HEK293 (cell line): ENCODE data around the gene CRTC3.

Source experiments
- CTCF ChIA-PET: fragments of 350-600 bp; formaldehyde crosslinking; extraction: SDS; loops from one replicate; lab custom pipeline; 2021; ENCODE audit warnings: antibody characterized with exemption; lab: Yijun Ruan, JAX
- POLR2A ChIA-PET: fragments of 300-600 bp; formaldehyde crosslinking; extraction: SDS; loops from one replicate; lab custom pipeline; 2020; ENCODE audit warnings: antibody characterized with exemption, inconsistent platforms; lab: Yijun Ruan, JAX
- H3K27ac ChIP-seq: fragments of 200-500 bp; sonication (Bioruptor generic); 2 replicates; pipeline ENCODE4 v1.5.1; 2014; ENCODE audit warnings: low read depth, low read length, control low read depth, inconsistent platforms; ENCODE audit errors: extremely low read depth
- H3K36me3 ChIP-seq, 2 experiments: fragments of 200-500 bp in 1 of 2; sonication (Bioruptor generic) in 1 of 2; 1 replicate in 1 of 2; 2 replicates in 1 of 2; pipeline ENCODE4 v1.5.1; 2014 to 2017; ENCODE audit warnings: inconsistent platforms in 2 of 2, low read length in 2 of 2; ENCODE audit not compliant: control insufficient read depth in 2 of 2, insufficient read depth in 1 of 2
- H3K4me1 ChIP-seq: fragments of 200-500 bp; sonication (Bioruptor generic); 2 replicates; pipeline ENCODE4 v1.5.1; 2014; ENCODE audit warnings: mild to moderate bottlenecking, low read length, inconsistent platforms; ENCODE audit not compliant: control insufficient read depth, insufficient read depth
- H3K4me3 ChIP-seq: 2 replicates; pipeline ENCODE4 v1.5.1; 2011; ENCODE audit warnings: low read depth, mild to moderate bottlenecking, control low read depth, low read length, moderate library complexity
- H3K9me3 ChIP-seq: fragments of 200-500 bp; sonication (Bioruptor generic); 2 replicates; pipeline ENCODE4 v1.5.1; 2014; ENCODE audit warnings: low read depth, low read length, inconsistent platforms; ENCODE audit not compliant: control insufficient read depth, insufficient read depth
- HOXC10 ChIP-seq: sonication (generic); formaldehyde crosslinking; IDR thresholded peaks from 2 replicates; pipeline ENCODE4 v1.8.1; 2023; ENCODE audit warnings: mild to moderate bottlenecking, missing genetic modification reagents
- IKZF3 ChIP-seq: fragments of 450-650 bp; IDR thresholded peaks from 2 replicates; pipeline ENCODE4 v1.5.0; 2018; ENCODE audit warnings: missing biosample characterization, mild to moderate bottlenecking, missing genetic modification characterization, moderate library complexity
- KLF10 ChIP-seq: fragments of 450-650 bp; IDR thresholded peaks from 2 replicates; pipeline ENCODE4 v1.5.1; 2018; ENCODE audit warnings: missing biosample characterization, mild to moderate bottlenecking, missing genetic modification characterization
- MYNN ChIP-seq: fragments of 450-650 bp; formaldehyde crosslinking; IDR thresholded peaks from 2 replicates; pipeline ENCODE4 v1.5.1; 2016; ENCODE audit warnings: missing biosample characterization, missing genetic modification characterization, borderline replicate concordance
- OSR2 ChIP-seq: fragments of 450-650 bp; formaldehyde crosslinking; IDR thresholded peaks from 2 replicates; pipeline ENCODE4 v1.5.1; 2016; ENCODE audit warnings: missing biosample characterization, missing genetic modification characterization
- ZNF10 ChIP-seq: fragments of 450-650 bp; formaldehyde crosslinking; IDR thresholded peaks from 2 replicates; pipeline ENCODE4 v1.5.1; 2017; ENCODE audit warnings: missing biosample characterization, missing genetic modification characterization
- ZNF24 ChIP-seq: fragments of 450-650 bp; formaldehyde crosslinking; IDR thresholded peaks from 2 replicates; pipeline ENCODE4 v1.5.1; 2016; ENCODE audit warnings: missing biosample characterization, missing genetic modification characterization
- ZNF341 ChIP-seq: fragments of 450-650 bp; formaldehyde crosslinking; IDR thresholded peaks from 2 replicates; pipeline ENCODE4; 2016; ENCODE audit warnings: low read depth, missing biosample characterization, missing genetic modification characterization
- ZNF510 ChIP-seq: fragments of 450-650 bp; formaldehyde crosslinking; IDR thresholded peaks from 2 replicates; pipeline ENCODE4 v1.5.1; 2018; ENCODE audit warnings: mild to moderate bottlenecking, missing genetic modification characterization, missing biosample characterization; ENCODE audit not compliant: insufficient replicate concordance
- ZNF571 ChIP-seq: fragments of 450-650 bp; formaldehyde crosslinking; IDR thresholded peaks from 2 replicates; pipeline ENCODE4 v1.5.0; 2017; ENCODE audit warnings: missing biosample characterization, missing genetic modification characterization
- ZNF792 ChIP-seq: fragments of 450-650 bp; formaldehyde crosslinking; IDR thresholded peaks from 2 replicates; pipeline ENCODE4 v1.5.1; 2016; ENCODE audit warnings: missing biosample characterization, missing genetic modification characterization
- TF ChIP-seq, protein P1 (sequence below): fragments of 450-650 bp; formaldehyde crosslinking; IDR thresholded peaks from 2 replicates; pipeline ENCODE4 v1.5.1; 2017; ENCODE audit warnings: missing biosample characterization, missing genetic modification characterization
- TF ChIP-seq, protein P2 (sequence below): fragments of 450-650 bp; formaldehyde crosslinking; optimal IDR thresholded peaks from 2 replicates; pipeline ENCODE3; 2016; ENCODE audit warnings: missing biosample characterization, mild to moderate bottlenecking, missing genetic modification characterization
- TF ChIP-seq, protein P3 (sequence below): fragments of 450-650 bp; formaldehyde crosslinking; IDR thresholded peaks from 2 replicates; pipeline ENCODE4 v1.5.1; 2016; ENCODE audit warnings: missing biosample characterization, missing genetic modification characterization
- TF ChIP-seq, protein P4 (sequence below): fragments of 450-650 bp; formaldehyde crosslinking; IDR thresholded peaks from 2 replicates; pipeline ENCODE4 v1.5.1; 2017; ENCODE audit warnings: missing biosample characterization, missing genetic modification characterization
- TF ChIP-seq, protein P5 (sequence below): fragments of 450-650 bp; formaldehyde crosslinking; IDR thresholded peaks from 2 replicates; pipeline ENCODE4 v1.5.1; 2016; ENCODE audit warnings: missing biosample characterization, missing genetic modification characterization
- TF ChIP-seq, protein P6 (sequence below): IDR thresholded peaks from 2 replicates; pipeline ENCODE4 v1.6.1; 2011; ENCODE audit warnings: mild to moderate bottlenecking, low read depth, low read length, borderline replicate concordance

CRTC3 gene

DNA sequence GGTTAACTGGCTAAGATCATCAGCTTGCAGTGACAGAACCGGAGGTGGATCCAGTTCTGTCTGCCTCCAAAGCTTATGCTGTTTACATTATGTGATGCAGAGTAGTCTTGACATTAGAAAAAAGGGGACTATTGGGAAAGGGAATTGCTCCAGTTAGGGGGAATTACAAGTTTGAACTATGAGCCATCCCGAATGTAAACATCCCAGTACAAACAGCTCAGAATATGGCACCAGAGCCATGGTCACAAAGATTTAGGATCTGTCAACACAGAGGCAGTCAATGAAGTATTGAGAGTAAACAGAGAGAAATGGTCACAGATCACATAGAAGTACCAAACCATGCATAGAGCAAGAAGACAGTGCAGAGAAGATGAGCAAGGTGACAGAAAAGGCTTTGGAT, 39.8 kb upstream of the CRTC3 start (continued):
- TF ChIP-seq, protein P1, sequence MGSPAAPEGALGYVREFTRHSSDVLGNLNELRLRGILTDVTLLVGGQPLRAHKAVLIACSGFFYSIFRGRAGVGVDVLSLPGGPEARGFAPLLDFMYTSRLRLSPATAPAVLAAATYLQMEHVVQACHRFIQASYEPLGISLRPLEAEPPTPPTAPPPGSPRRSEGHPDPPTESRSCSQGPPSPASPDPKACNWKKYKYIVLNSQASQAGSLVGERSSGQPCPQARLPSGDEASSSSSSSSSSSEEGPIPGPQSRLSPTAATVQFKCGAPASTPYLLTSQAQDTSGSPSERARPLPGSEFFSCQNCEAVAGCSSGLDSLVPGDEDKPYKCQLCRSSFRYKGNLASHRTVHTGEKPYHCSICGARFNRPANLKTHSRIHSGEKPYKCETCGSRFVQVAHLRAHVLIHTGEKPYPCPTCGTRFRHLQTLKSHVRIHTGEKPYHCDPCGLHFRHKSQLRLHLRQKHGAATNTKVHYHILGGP (tag by site-specific recombination), result no peak

DNA sequence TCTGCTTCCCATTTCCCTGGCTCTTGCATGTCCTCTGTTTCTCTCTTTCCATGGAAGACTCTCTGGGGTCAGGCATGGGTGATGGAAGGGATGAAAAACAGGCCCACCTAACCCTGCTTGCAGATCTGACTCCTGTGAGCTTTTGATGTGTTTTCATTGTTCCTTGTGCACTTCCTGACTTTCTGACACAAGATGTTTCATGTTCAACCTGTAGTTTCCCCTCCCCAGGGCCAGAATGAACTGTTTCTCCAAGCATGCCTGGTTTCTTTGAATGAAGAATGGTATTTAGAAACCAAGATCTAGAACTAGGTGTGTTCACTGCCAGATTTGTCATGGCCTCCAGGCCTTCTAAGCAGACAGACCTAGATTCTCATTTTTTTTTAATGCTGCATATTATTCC, 36.1 kb upstream of the CRTC3 start:
- Histone ChIP-seq H3K4me1 (no peaks in the 10 kb centered on the region), H3K9me3 (no peaks in the 10 kb centered on the region), H3K4me3 (no peak overlapping the region), H3K36me3 (peaks cover 55 to 70% of the 10 kb centered on the region in 2 experiments), H3K27ac (no peak overlapping the region)
- ChIA-PET CTCF (interaction anchor here (0.6 to 1.6 kb wide), 3 partner anchors 69 to 393 kb away, joined by 3 read pairs; no protein-coding TSS in a partner anchor), POLR2A (no interaction called here)
- TF ChIP-seq, protein P2, sequence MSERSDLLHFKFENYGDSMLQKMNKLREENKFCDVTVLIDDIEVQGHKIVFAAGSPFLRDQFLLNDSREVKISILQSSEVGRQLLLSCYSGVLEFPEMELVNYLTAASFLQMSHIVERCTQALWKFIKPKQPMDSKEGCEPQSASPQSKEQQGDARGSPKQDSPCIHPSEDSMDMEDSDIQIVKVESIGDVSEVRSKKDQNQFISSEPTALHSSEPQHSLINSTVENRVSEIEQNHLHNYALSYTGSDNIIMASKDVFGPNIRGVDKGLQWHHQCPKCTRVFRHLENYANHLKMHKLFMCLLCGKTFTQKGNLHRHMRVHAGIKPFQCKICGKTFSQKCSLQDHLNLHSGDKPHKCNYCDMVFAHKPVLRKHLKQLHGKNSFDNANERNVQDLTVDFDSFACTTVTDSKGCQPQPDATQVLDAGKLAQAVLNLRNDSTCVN, result no peak
- TF ChIP-seq HOXC10 (CRISPR knock-in tag) (no peak), KLF10 (tag by site-specific recombination) (no peak), ZNF10 (tag by site-specific recombination) (no peak), ZNF341 (no peak), IKZF3 (tag by site-specific recombination) (no peak), MYNN (no peak), ZNF571 (tag by site-specific recombination) (no peak), ZNF24 (tag by site-specific recombination) (no peak), ZNF510 (tag by site-specific recombination) (no peak), ZNF792 (no peak), OSR2 (tag by site-specific recombination) (no peak)
- TF ChIP-seq, protein P3, sequence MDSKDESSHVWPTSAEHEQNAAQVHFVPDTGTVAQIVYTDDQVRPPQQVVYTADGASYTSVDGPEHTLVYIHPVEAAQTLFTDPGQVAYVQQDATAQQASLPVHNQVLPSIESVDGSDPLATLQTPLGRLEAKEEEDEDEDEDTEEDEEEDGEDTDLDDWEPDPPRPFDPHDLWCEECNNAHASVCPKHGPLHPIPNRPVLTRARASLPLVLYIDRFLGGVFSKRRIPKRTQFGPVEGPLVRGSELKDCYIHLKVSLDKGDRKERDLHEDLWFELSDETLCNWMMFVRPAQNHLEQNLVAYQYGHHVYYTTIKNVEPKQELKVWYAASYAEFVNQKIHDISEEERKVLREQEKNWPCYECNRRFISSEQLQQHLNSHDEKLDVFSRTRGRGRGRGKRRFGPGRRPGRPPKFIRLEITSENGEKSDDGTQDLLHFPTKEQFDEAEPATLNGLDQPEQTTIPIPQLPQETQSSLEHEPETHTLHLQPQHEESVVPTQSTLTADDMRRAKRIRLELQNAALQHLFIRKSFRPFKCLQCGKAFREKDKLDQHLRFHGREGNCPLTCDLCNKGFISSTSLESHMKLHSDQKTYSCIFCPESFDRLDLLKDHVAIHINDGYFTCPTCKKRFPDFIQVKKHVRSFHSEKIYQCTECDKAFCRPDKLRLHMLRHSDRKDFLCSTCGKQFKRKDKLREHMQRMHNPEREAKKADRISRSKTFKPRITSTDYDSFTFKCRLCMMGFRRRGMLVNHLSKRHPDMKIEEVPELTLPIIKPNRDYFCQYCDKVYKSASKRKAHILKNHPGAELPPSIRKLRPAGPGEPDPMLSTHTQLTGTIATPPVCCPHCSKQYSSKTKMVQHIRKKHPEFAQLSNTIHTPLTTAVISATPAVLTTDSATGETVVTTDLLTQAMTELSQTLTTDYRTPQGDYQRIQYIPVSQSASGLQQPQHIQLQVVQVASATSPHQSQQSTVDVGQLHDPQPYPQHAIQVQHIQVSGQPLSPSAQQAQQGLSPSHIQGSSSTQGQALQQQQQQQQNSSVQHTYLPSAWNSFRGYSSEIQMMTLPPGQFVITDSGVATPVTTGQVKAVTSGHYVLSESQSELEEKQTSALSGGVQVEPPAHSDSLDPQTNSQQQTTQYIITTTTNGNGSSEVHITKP (tag by site-specific recombination), result no peak
- TF ChIP-seq, protein P4, sequence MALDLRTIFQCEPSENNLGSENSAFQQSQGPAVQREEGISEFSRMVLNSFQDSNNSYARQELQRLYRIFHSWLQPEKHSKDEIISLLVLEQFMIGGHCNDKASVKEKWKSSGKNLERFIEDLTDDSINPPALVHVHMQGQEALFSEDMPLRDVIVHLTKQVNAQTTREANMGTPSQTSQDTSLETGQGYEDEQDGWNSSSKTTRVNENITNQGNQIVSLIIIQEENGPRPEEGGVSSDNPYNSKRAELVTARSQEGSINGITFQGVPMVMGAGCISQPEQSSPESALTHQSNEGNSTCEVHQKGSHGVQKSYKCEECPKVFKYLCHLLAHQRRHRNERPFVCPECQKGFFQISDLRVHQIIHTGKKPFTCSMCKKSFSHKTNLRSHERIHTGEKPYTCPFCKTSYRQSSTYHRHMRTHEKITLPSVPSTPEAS, result no peak
- TF ChIP-seq, protein P5, sequence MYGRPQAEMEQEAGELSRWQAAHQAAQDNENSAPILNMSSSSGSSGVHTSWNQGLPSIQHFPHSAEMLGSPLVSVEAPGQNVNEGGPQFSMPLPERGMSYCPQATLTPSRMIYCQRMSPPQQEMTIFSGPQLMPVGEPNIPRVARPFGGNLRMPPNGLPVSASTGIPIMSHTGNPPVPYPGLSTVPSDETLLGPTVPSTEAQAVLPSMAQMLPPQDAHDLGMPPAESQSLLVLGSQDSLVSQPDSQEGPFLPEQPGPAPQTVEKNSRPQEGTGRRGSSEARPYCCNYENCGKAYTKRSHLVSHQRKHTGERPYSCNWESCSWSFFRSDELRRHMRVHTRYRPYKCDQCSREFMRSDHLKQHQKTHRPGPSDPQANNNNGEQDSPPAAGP (tag by site-specific recombination), result no peak
- TF ChIP-seq, protein P6, sequence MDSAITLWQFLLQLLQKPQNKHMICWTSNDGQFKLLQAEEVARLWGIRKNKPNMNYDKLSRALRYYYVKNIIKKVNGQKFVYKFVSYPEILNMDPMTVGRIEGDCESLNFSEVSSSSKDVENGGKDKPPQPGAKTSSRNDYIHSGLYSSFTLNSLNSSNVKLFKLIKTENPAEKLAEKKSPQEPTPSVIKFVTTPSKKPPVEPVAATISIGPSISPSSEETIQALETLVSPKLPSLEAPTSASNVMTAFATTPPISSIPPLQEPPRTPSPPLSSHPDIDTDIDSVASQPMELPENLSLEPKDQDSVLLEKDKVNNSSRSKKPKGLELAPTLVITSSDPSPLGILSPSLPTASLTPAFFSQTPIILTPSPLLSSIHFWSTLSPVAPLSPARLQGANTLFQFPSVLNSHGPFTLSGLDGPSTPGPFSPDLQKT, result no peak
